HepG2 (cell line): ENCODE data around the gene TK1. TPM values are rescaled to one million over a fixed set of nuclear protein-coding genes. Genes with fewer than 3 reads are reported as not detected.
A peak's percentile ranks its signal among the peaks of the same experiment; 100 is the strongest.

Experiments used
- ATAC-seq: fragments of 200-7000 bp; cut with Tn5 transposase; 3 replicates; pipeline ENCODE4 v1.9.1; 2020; ENCODE audit warnings: mild to moderate bottlenecking, moderate library complexity
- BruUV-seq: library from RNA; stranded (reverse); fragments of 400-500 nt; replicated peaks from 2 replicates; lab custom pipeline; 2021; lab: Mats Ljungman, UMichigan
- CTCF ChIA-PET: fragments of 300-600 bp; formaldehyde crosslinking; extraction: SDS; loops from one replicate; lab custom pipeline; 2021; ENCODE audit warnings: low total read pairs, inconsistent platforms, low intra/inter-chr PET ratio; lab: Yijun Ruan, JAX
- POLR2A ChIA-PET: fragments of 350-600 bp; sonication (Branson Sonifier 250); formaldehyde crosslinking; loops from one replicate; lab custom pipeline; 2020; ENCODE audit warnings: antibody characterized with exemption, inconsistent platforms; lab: Yijun Ruan, JAX
- DNase-seq: peaks from one replicate; pipeline ENCODE4 v3.0.0-alpha.2; 2015; ENCODE audit warnings: low spot score
- FAIRE-seq: peaks from 3 replicates; lab custom pipeline; 2011; peaks lifted over from hg19 to GRCh38; lab: Jason Lieb, UNC
- H2AFZ ChIP-seq: one replicate; pipeline ENCODE4 v1.6.1; 2011; ENCODE audit warnings: low read length, inconsistent platforms
- H3K27ac ChIP-seq: fragments of 300-600 bp; 3 replicates; pipeline ENCODE4 v1.8.0; 2011; ENCODE audit warnings: mixed run types, mild to moderate bottlenecking, mixed read lengths, low read length, inconsistent platforms; ENCODE audit not compliant: insufficient read depth; ENCODE audit errors: extremely low read length
- H3K27me3 ChIP-seq, 2 experiments: fragments of 200-600 bp in 1 of 2; 2 replicates in 1 of 2; 3 replicates in 1 of 2; pipeline versions ENCODE4 v1.6.0 to v1.8.0; 2011; ENCODE audit warnings: low read length in 2 of 2, mild to moderate bottlenecking in 2 of 2, moderate library complexity in 2 of 2, inconsistent platforms in 1 of 2; ENCODE audit not compliant: insufficient read depth in 2 of 2, control insufficient read depth in 1 of 2
- H3K36me3 ChIP-seq, 2 experiments: fragments of 200-600 bp in 1 of 2; replicated peaks in 1 of 2; 2 replicates in 1 of 2; 3 replicates in 1 of 2; pipeline versions ENCODE4 v1.5.1 to v1.8.0; 2011; ENCODE audit warnings: low read length in 2 of 2, inconsistent platforms in 1 of 2; ENCODE audit not compliant: insufficient read depth in 2 of 2, control insufficient read depth in 1 of 2
- H3K4me1 ChIP-seq: 2 replicates; pipeline ENCODE4 v1.5.1; 2012; ENCODE audit warnings: low read length, inconsistent platforms; ENCODE audit not compliant: insufficient read depth
- H3K4me2 ChIP-seq: 2 replicates; pipeline ENCODE4 v1.6.0; 2011; ENCODE audit warnings: low read depth, low read length, inconsistent platforms
- H3K4me3 ChIP-seq, 3 experiments: fragments of 200-600 bp in 1 of 3; sonication (generic), shearing (Covaris generic) in 1 of 3; replicated peaks in 1 of 3; 2 replicates each; pipeline ENCODE4 v1.5.1; 2011 to 2016; ENCODE audit warnings: low read length in 3 of 3, inconsistent platforms in 2 of 3, low read depth in 2 of 3, mild to moderate bottlenecking in 2 of 3, control low read depth in 1 of 3, mixed read lengths in 1 of 3; ENCODE audit not compliant: insufficient read depth in 1 of 3
- H3K79me2 ChIP-seq: one replicate; pipeline ENCODE4 v1.6.1; 2011; ENCODE audit warnings: low read length, inconsistent platforms; ENCODE audit not compliant: insufficient read depth
- H3K9ac ChIP-seq: 2 replicates; pipeline ENCODE4 v1.6.0; 2011; ENCODE audit warnings: mild to moderate bottlenecking, low read depth, low read length, inconsistent platforms; ENCODE audit not compliant: insufficient read depth
- H3K9me3 ChIP-seq: 2 replicates; pipeline ENCODE4 v1.5.1; 2012; ENCODE audit warnings: mild to moderate bottlenecking, low read length
- H4K20me1 ChIP-seq: 2 replicates; pipeline ENCODE4 v1.6.0; 2011; ENCODE audit warnings: inconsistent platforms, mild to moderate bottlenecking, low read length, moderate library complexity; ENCODE audit not compliant: insufficient read depth
- BHLHE40 ChIP-seq: IDR thresholded peaks from 2 replicates; pipeline ENCODE4 v1.6.1; 2011; ENCODE audit warnings: low read length, improper control_type of control experiment
- CAMTA2 ChIP-seq: sonication (generic); formaldehyde crosslinking; IDR thresholded peaks from 2 replicates; pipeline ENCODE4 v1.4.0; 2020; ENCODE audit warnings: mild to moderate bottlenecking, missing genetic modification reagents, borderline replicate concordance
- E2F5 ChIP-seq: sonication (generic); formaldehyde crosslinking; conservative IDR thresholded peaks from 2 replicates; pipeline ENCODE4 v1.4.0; 2020; ENCODE audit warnings: missing genetic modification reagents
- KLF13 ChIP-seq: sonication (generic); formaldehyde crosslinking; IDR thresholded peaks from 2 replicates; pipeline ENCODE4 v1.4.0; 2020; ENCODE audit warnings: mild to moderate bottlenecking, missing genetic modification reagents
- MAZ ChIP-seq, 2 experiments: sonication (generic) in 1 of 2; formaldehyde crosslinking in 1 of 2; IDR thresholded peaks; 2 replicates each; pipeline versions ENCODE4 v1.5.0 to v1.6.1; 2012 to 2020; ENCODE audit warnings: low read depth in 2 of 2, mild to moderate bottlenecking in 2 of 2, borderline replicate concordance in 1 of 2, improper control_type of control experiment in 1 of 2, low read length in 1 of 2, missing genetic modification reagents in 1 of 2, moderate library complexity in 1 of 2
- MTERF4 ChIP-seq: sonication (generic); formaldehyde crosslinking; IDR thresholded peaks from 2 replicates; pipeline ENCODE4 v1.8.0; 2023; ENCODE audit warnings: mild to moderate bottlenecking, missing genetic modification reagents
- NR2C2 ChIP-seq: sonication (generic); formaldehyde crosslinking; IDR thresholded peaks from 2 replicates; pipeline ENCODE4 v1.4.0; 2020; ENCODE audit warnings: missing genetic modification reagents, mild to moderate bottlenecking, moderate library complexity, borderline replicate concordance
- PAXIP1 ChIP-seq: sonication (generic); formaldehyde crosslinking; conservative IDR thresholded peaks from 2 replicates; pipeline ENCODE4 v1.4.0; 2020; ENCODE audit warnings: mild to moderate bottlenecking, missing genetic modification reagents, moderate library complexity
- POLR2A ChIP-seq, 2 experiments: IDR thresholded peaks; 2 replicates each; pipeline ENCODE4 v1.6.1; 2011; ENCODE audit warnings: low read depth in 2 of 2, low read length in 2 of 2, mild to moderate bottlenecking in 1 of 2, moderate library complexity in 1 of 2; ENCODE audit not compliant: insufficient read depth in 1 of 2
- POLR2AphosphoS5 ChIP-seq: IDR thresholded peaks from 2 replicates; pipeline ENCODE4 v1.6.1; 2012; ENCODE audit warnings: low read depth, low read length
- TSC22D2 ChIP-seq: sonication (generic); formaldehyde crosslinking; IDR thresholded peaks from 2 replicates; pipeline ENCODE4 v1.5.1; 2020; ENCODE audit warnings: missing genetic modification reagents, mild to moderate bottlenecking, borderline replicate concordance
- ZFP36L1 ChIP-seq: sonication (generic); formaldehyde crosslinking; IDR thresholded peaks from 2 replicates; pipeline ENCODE4 v1.8.0; 2022; ENCODE audit warnings: mild to moderate bottlenecking, missing genetic modification reagents, moderate library complexity
- ZFY ChIP-seq: sonication (generic); formaldehyde crosslinking; IDR thresholded peaks from 2 replicates; pipeline ENCODE4 v1.4.0; 2020; ENCODE audit warnings: missing genetic modification reagents
- ZKSCAN8 ChIP-seq: IDR thresholded peaks from 2 replicates; pipeline ENCODE4 v1.6.1; 2016; ENCODE audit warnings: borderline replicate concordance, missing genetic modification reagents, missing compliant biosample characterization
- ZNF331 ChIP-seq: sonication (generic); formaldehyde crosslinking; IDR thresholded peaks from 2 replicates; pipeline ENCODE4 v1.4.0; 2020; ENCODE audit warnings: missing genetic modification reagents
- ZNF430 ChIP-seq: sonication (generic); formaldehyde crosslinking; IDR thresholded peaks from 2 replicates; pipeline ENCODE4 v1.9.0; 2021; ENCODE audit warnings: mild to moderate bottlenecking, missing genetic modification reagents
- ZNF691 ChIP-seq: sonication (generic); formaldehyde crosslinking; IDR thresholded peaks from 2 replicates; pipeline ENCODE4 v1.4.0; 2020; ENCODE audit warnings: missing genetic modification reagents, low read depth, mild to moderate bottlenecking, borderline replicate concordance
- WGBS: methylation state at CpG from one replicate; pipeline ENCODE4 v1.1.6; 2017; ENCODE audit warnings: low lambda C conversion rate; 5-methylcytosine and 5-hydroxymethylcytosine counted together
- in situ Hi-C: cut with HindIII; loops from 2 replicates; pipeline ENCODE4 v1.10.0; 2017; ENCODE audit warnings: low pct_unique_long_range_greater_than_20kb; ENCODE audit not compliant: extremely low pct_ligation_motif_present
- intact Hi-C: fragments of 100-400 bp; cut with micrococcal nuclease; formaldehyde crosslinking; loops from one replicate; pipeline ENCODE4 v1.10.0; 2022; ENCODE audit not compliant: unreplicated experiment
- polyA plus RNA-seq, 8 experiments: library from polyadenylated mRNA; depleted of rRNA in 3 of 8; stranded (reverse) in 7 of 8; unstranded in 1 of 8; fragments of >200 nt; fragmentation: Illumina TruSeq in 4 of 8; extraction: Trizol in 4 of 8; gene quantifications; 2 replicates each; pipeline versions ENCODE4 v1.2.1 to v1.2.3, GENCODE V29; 2011 to 2016; ENCODE audit warnings: low read depth in 4 of 8, missing spikeins in 1 of 8, mixed read lengths in 1 of 8; ENCODE audit not compliant: insufficient read depth in 1 of 8
- total RNA-seq, 5 experiments: library from RNA; depleted of rRNA; stranded (reverse); fragments of >200 nt; fragmentation: Illumina TruSeq; extraction: Trizol; gene quantifications; 2 replicates each; pipeline ENCODE4 v1.2.3, GENCODE V29; 2016; ENCODE audit warnings: low read depth in 1 of 5

The TK1 gene
- total and polyA plus RNA-seq, 2 of the 13 experiments (the other 11 are each of a cell fraction or from before 2014, with no cell fraction given): 45.0 to 96.0 TPM

- peak overlapping the region; percentile 71 for H3K4me2 ChIP-seq
- peak overlapping the region; percentile 22 for H2AFZ ChIP-seq
- no peaks in the 10 kb centered on the region for H3K79me2 ChIP-seq
- intact Hi-C loops (loop anchor here (1.0 kb wide), 1 partner anchor 17 kb away; no protein-coding TSS in a partner anchor), in situ Hi-C loops (no loop called here)
- peaks cover 48% of the 10 kb centered on the region for H3K4me1 ChIP-seq
- ATAC-seq: peak; percentile 83
- DNase-seq: peak; percentile 90
- H3K27me3 ChIP-seq: peaks cover 0 to under 1% of the 10 kb centered on the region in 2 experiments; a peak in 1 of 5 replicates
- H3K36me3 ChIP-seq: no peaks in the 10 kb centered on the region
- peak; percentile 85 for FAIRE-seq
- CTCF ChIA-PET: no interaction called here
- BruUV-seq: no TSS peak
- H3K9me3 ChIP-seq: no peaks in the 10 kb centered on the region
- peak overlapping the region; percentile 13 to 40 (median 17); a peak in 4 of 6 replicates for H3K4me3 ChIP-seq
- POLR2A ChIA-PET: interaction anchor here (1.3 to 2.0 kb wide), 2 partner anchors 27 kb away, joined by 5 to 8 read pairs; partner anchors contain the start of genes AFMID and TK1
- H3K9ac ChIP-seq: peak overlapping the region; percentile 2; the same call in 1 of the 2 replicates
- H4K20me1 ChIP-seq: no peaks in the 10 kb centered on the region
- H3K27ac ChIP-seq: peak overlapping the region; percentile 62
- 2% methylated on average over 10 of the region's 10 CpGs for WGBS
- peak; percentile 53; the same call in 1 of the 2 replicates for TF ChIP-seq ZNF430
- TF ChIP-seq PAXIP1 (CRISPR knock-in tag): peak; percentile 95
- TF ChIP-seq POLR2A (IDR thresholded peaks at IDR 0.05; ENCODE audit: insufficient read depth in 1 of 2, low read depth in 2 of 2, low read length in 2 of 2): 0 out of 4 replicates have a peak, but pooled peaks of 1 of the 2 experiments have one; percentile 35
- TF ChIP-seq ZNF691: peak; percentile 88; the same call in 1 of the 2 replicates
- 0 out of 2 replicates have a peak, but pooled peaks have one; percentile 24 for TF ChIP-seq MAZ (IDR thresholded peaks at IDR 0.05; ENCODE audit: borderline replicate concordance, low read depth, low read length)
- 0 out of 2 replicates have a peak, but pooled peaks have one; percentile 19 for TF ChIP-seq MAZ (CRISPR knock-in tag; IDR thresholded peaks at IDR 0.05; ENCODE audit: low read depth)
- TF ChIP-seq ZNF331 (CRISPR knock-in tag): 0 out of 2 replicates have a peak, but pooled peaks have one; percentile 39
- TF ChIP-seq ZFY (CRISPR knock-in tag): peak; percentile 29; the same call in 1 of the 2 replicates
- TF ChIP-seq TSC22D2 (CRISPR knock-in tag): no peak
- TF ChIP-seq MTERF4 (CRISPR knock-in tag): no peak
- peak; percentile 44; the same call in 1 of the 2 replicates for TF ChIP-seq POLR2AphosphoS5
- no peak for TF ChIP-seq BHLHE40
- 0 out of 2 replicates have a peak, but pooled peaks have one; percentile 30 for TF ChIP-seq NR2C2 (CRISPR knock-in tag)
- no peak for TF ChIP-seq KLF13 (CRISPR knock-in tag)
- TF ChIP-seq E2F5 (CRISPR knock-in tag): no peak
- no peak for TF ChIP-seq CAMTA2 (CRISPR knock-in tag)
- peak; percentile 70; the same call in 1 of the 2 replicates for TF ChIP-seq ZKSCAN8 (CRISPR knock-in tag)
- TF ChIP-seq ZFP36L1: peak; percentile 81; the same call in 1 of the 2 replicates
Observed at GRCh38 chr17:78159575-78160158, 27.2 kb downstream of the TK1 start.
